GM19438 (cell line): ENCODE data around the gene MCM10.
"Not testable (repeated sequence)": the region's sequence is repeated elsewhere in the genome, so short reads cannot be mapped to it uniquely, and the experiment has no call there.

ENCODE experiments used
- ATAC-seq: cut with Tn5 transposase; IDR thresholded peaks from one replicate; pipeline ENCODE4 v1.9.1; 2021; ENCODE audit warnings: low read depth; ENCODE audit not compliant: unreplicated experiment

MCM10 gene

GRCh38 chr10:13160934-13161856 is at the start of gene MCM10:
Gene MCM10 (plus strand): TSS chr10:13161558. CDS start chr10:13164203, 2,645 bp downstream.
- peak; percentile 100 for ATAC-seq

GRCh38 chr10:13113544-13113943 is 47.8 kb upstream of the MCM10 start:
- ATAC-seq = no peak

- ATAC-seq = no peak
Observed at GRCh38 chr10:13115832-13116803, 45.2 kb upstream of the MCM10 start.

GRCh38 chr10:13117841-13118783 is 43.2 kb upstream of the MCM10 start:
- no peak for ATAC-seq

GRCh38 chr10:13118784-13119410 is 42.5 kb upstream of the MCM10 start:
- ATAC-seq = no peak

GRCh38 chr10:13120786-13121499 is 40.4 kb upstream of the MCM10 start:
- no peak for ATAC-seq

GRCh38 chr10:13121500-13121854 is 39.9 kb upstream of the MCM10 start:
- ATAC-seq = no peak

GRCh38 chr10:13136651-13137050 is 24.7 kb upstream of the MCM10 start:
- no peak for ATAC-seq

GRCh38 chr10:13139150-13139549 is 22.2 kb upstream of the MCM10 start:
- no peak for ATAC-seq

GRCh38 chr10:13139676-13140075 is 21.7 kb upstream of the MCM10 start:
- ATAC-seq = no peak

- no peak for ATAC-seq
Observed at GRCh38 chr10:13140627-13141190, 20.6 kb upstream of the MCM10 start.

GRCh38 chr10:13143766-13144165 is 17.6 kb upstream of the MCM10 start:
- no peak for ATAC-seq

GRCh38 chr10:13144814-13145213 is 16.5 kb upstream of the MCM10 start:
- no peak for ATAC-seq

- no peak for ATAC-seq
Observed at GRCh38 chr10:13146379-13146778, 15.0 kb upstream of the MCM10 start.

- no peak for ATAC-seq
Observed at GRCh38 chr10:13147161-13147560, 14.2 kb upstream of the MCM10 start.

GRCh38 chr10:13152296-13152695 is 9.1 kb upstream of the MCM10 start:
- no peak for ATAC-seq

GRCh38 chr10:13155860-13156259 is 5.5 kb upstream of the MCM10 start:
- ATAC-seq = not testable (repeated sequence)

- ATAC-seq = no peak
Observed at GRCh38 chr10:13158401-13158800, 3.0 kb upstream of the MCM10 start.

- ATAC-seq = peak; percentile 16
Observed at GRCh38 chr10:13161857-13162271, 506 bp downstream of the MCM10 start.
